GM18517 (cell line): Measurements from ENCODE around the gene NLRC3.

Source experiments
- ATAC-seq: cut with Tn5 transposase; IDR thresholded peaks from one replicate; pipeline ENCODE4 v1.9.1; 2021; ENCODE audit warnings: mild to moderate bottlenecking, moderate library complexity; ENCODE audit not compliant: unreplicated experiment

The NLRC3 gene

DNA sequence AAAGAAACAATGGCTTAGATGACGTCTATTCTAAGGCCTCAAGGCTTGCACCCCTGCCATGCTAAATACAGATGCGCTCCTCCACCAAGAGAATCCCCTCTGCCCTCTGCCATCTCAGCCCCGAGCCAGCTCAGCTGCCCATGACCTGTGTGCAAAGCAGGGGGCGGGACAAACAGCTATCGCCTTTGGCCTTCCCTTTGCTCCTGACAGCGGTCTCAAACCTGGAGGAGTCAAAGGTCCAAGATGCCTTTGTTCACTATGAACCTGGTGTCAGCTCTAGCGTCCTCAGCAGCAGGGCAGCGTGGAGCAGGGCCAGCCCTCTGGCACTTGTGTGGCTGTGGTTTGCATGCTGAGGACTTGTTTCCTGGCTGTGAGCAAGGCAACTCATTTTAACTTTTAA lies 21.9 kb upstream of the NLRC3 start:
- ATAC-seq: no peak

DNA sequence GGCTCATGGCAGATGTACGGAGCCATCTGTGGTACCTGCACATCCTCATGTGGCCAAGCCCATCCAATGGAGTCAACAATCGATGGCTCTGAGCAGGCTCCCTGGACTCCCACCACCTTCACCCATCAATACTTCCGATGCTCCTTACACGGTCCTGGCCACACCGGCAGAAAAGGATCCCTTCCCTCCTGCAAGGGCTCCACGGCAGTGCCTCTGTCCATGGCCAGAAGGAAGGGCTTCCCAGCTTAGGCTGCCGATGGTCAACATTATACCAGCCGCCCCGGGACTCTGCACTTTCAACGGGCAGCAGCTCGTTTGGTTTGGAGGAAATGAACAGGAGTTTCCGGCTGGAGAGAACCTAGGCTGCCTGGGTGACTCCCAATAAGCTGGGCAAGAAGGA lies 21.0 kb upstream of the NLRC3 start:
- ATAC-seq: no peak

DNA sequence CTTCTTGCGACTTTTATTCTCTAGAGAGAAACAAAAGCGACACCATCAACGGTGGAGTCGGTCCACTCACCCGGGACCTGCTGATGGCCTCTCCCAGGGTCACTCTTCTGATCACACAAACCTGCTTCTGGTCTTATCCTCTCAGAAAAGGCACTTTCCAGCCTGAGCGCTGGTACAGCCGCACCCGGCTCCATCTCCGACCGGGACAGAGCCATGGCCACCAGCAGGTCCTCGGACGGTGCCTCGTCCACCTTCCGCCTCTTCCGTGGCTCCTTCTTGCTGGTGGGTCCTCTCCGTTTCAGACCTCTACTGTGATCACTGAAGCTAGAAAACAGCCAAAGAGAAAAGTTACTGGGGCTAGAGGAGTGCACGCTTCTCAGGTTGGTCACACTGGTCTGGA lies 20.5 kb upstream of the NLRC3 start:
- ATAC-seq: no peak

DNA sequence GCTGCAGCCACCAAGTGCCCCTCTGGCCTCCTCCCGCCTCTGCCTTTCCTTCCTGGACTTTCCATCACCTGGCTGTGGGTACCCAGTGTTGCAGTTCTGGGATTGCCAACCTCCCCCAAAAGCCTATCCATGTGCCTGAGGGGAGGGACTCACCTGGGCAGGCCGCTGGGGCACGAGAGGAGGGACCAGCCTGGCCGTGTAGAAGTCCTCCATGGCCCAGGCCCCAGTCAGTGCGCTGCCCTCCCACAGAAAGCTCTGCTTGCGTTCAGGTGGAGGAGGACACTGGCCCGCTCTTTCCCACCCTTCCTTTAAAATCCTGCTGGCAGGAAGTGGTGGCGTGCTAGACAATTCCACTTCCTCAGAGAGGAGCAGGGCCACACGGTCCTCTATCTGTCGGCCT lies 20.0 kb upstream of the NLRC3 start:
- no peak for ATAC-seq

DNA sequence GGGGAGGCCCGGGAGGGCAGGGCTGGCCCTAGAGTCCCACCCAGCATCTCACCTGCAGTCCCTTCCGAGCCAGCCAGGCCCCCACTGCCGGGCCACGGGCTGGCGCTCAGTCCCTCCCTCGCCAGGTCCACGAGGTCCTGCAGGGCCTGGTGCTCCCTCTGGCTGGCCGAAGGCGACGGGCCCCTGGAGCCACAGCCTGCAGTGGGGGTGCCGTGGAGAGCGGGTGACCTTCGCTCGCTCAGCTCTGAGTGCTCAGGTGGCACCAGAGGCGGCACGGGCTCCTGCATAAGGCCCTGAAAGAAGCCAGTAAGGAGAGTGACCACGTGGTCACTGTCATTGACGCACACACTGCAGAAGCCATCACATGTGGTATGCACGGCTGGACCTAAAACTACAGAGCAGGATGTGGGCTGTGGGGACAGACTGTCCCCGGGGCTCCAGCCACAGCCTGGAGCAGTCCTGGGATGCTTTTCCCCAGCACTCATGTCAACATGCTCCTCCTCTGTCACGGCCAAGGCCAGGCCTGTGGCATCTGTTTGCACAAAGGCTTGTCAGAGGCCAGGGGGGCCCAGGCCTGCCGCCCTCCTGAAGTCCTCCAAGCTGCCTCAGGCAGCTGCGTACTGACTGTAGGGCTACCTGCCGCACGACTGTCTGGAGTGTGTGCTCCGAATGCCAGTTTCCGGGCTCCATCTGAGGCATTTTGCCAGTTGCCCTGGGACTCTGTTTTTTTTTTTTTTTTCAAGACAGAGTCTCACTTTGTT lies 19.1 kb upstream of the NLRC3 start:
- no peak for ATAC-seq

DNA sequence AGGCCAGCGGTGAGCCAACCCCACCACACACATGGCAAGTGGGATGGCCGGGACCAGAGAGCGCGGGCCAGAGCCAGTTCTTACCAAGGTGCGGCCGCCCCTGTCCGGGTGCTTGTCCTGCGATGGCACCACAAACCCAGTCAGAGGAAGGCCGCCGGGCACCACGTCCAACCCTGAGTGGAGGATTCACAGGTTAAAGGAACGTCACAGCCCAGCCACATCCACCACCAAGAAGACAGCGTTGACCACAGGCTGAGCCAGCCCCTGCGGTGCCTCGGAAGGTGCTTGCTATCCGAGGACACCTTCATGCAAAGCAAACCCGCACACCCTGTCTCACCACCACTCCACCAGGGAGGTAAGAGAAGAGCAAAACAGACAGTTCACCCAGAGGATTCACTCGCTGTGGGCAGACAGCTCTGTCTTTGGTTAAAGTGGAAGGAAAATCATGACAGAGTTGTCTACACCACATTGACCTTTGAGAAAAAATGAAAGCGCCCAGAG lies 18.4 kb upstream of the NLRC3 start:
- no peak for ATAC-seq

DNA sequence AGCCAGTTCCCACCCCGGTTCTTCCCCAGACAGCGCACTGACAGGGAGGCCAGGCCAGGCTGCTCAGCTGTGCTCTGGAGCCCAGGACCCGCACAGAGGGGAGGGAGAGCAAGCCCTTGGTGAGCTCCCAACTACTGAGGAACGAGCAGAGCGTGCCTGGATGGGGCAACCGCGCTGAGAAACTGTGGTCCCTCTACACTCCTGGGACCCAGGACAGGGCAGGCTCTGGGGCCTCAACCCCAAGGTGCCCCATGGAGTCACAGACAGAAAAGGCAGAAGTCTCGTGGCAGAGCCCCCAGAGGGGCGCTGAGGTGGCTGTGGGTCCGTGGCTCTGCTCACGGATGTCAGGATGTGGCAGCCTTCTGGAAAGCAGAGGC lies 17.9 kb upstream of the NLRC3 start:
- ATAC-seq: no peak

DNA sequence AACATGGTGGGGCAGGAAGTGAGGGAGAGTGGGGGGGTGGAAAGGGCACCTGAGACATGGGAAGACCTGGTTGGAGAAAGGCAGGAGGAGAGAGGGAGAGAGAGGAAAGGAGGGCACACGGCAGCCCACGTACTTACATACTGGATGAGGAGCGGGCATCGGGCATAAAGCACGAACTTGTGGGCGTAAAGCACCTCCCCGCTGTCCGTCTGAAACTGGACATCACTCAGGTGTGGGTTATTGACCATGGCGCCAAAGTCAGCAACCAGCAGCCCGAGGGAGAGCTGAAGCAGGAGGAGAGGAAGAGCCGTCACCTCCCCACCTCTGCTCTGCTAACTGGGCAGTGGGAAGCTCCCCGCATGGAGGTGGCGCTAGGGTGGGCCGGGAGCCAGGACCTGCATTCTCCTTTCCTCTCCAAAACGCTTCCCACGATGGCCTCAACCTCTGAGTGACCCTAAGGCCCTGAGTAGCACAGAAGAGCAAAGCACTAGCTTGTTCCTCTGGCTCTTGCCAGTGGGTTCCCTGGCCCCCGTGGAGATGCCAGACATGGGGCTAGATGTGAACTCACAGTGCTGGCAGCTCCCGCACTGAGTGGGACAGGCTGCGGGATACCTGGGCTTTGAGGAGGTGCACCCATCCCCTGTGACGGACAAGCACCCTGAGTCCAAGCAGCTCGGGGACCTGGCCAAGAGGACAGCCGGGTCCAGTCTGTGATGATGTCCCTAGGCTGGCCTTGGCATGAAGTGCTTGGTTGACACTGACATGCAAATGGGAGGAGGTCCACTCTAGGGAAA lies 17.3 kb upstream of the NLRC3 start:
- ATAC-seq: no peak

DNA sequence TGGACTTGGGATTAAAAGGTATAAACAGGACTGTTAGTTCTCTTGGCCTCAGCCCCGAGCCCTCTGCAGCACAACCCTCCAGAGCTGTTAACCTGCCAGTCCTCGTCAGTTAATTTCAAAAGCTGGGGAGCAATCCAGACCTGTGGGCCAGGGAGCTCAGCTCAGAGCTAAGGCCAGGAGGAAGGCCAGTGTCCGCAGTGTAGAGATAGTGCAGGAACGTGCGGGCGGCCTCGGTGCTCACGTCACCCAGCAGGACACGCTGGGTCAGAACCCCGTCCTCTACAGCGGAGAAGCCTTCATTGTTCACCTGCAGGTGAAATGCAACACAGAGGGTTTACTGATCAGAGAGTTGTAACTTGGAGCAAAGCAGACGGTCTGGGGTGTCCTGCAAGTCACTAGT lies 15.4 kb upstream of the NLRC3 start:
- no peak for ATAC-seq

DNA sequence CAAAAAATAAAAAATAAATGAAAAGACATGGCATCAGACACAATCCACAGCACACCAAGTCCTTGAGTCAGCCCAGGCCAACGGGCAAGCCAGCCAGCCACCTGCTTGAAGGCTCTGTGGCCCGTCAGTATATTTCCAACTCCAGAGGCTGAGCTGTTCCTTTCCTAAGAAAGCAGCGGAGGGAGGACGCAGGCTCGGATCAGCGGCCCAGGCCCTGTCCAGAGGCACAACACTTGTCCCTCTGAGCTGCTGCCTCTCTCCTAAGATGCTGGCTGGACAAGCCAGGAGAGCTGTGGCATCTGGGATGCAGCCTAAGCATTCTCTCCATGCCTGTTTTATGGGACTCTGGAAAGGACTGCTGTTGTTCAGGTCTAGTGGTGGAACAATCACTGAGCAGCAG lies 14.8 kb upstream of the NLRC3 start:
- ATAC-seq: no peak

DNA sequence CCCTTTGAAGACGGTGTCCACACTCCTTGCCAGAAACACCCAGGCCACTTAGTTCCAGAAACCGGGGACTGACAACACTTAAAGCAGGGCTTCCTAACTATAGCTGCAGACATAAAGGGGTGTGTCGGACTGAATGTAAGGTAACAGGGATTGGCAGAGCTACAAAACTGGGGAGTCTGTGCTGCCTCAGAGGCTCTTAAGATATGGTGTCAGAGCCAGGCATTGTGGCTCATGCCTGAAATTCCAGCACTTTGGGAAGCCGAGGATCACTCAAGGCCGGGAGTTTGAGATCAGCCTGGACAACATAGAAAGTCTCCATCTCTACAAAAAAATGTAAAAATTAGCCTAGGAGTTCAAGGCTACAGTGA lies 14.2 kb upstream of the NLRC3 start:
- ATAC-seq: no peak

DNA sequence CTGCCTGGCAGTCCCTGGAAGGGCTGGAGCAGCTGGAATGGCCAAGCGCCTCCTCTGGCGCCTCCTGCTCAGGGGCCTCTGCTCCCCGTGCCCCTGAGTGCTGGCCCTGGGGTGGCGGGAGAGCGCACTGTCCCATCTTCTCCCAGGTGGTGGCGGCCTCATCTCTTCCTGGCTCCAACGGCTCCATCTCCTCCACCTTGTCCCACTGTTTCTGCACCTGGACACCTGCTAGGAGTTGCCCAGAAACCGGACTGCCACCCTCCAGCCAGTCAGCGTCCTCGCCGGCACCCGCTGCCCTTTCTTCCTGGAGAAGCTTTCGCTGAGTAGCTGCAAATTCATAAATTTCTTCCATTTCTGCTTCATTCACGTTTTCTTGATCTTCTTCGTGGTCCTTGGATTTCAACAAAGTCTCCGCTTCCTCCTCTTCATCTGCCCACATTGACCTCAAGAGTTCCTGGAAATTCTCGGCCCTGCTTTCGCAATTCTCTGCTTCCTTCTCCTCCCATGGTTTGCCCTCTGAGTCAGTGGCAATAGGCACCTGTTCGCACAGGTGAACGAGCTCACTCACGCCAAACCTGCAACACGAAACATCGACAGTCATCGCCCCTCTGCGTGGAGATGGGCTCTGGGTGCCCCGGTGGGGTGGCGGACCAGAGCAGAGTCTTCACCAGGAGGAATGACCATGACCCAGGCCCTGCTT lies 13.7 kb upstream of the NLRC3 start:
- no peak for ATAC-seq

DNA sequence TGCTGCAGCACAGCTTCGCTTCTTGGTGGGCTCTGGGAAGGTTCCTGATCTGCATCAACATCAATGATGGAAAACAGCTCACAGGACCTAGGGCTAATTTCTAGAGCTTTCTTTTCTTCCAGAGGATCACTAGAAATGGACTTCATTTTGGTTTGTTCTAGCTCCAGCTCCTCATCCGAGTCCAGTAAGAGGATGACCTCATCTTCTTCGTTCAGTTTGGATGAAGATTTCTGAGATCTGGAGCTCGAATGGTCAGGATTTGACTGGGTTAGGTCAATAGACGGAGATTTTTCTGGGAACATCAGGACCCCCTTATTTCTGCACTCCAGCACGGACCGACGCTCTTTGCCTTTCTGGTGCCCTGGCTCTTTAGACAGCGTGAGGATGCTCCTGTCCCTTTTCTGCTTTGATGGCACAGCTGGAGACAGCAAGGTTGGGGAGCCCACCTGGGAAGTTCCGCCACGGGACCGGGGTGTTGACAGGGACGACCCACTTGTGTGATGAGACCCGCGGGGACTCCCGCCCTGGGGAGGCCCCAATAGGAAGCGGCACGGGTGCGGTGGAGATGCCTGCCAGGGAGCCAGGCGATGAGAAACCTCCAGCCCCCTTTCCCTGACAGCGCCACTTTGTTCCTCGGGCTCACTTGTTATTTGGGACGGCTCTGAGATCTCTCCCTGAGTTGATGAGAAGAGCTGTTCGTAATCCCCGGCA lies 12.9 kb upstream of the NLRC3 start:
- no peak for ATAC-seq

DNA sequence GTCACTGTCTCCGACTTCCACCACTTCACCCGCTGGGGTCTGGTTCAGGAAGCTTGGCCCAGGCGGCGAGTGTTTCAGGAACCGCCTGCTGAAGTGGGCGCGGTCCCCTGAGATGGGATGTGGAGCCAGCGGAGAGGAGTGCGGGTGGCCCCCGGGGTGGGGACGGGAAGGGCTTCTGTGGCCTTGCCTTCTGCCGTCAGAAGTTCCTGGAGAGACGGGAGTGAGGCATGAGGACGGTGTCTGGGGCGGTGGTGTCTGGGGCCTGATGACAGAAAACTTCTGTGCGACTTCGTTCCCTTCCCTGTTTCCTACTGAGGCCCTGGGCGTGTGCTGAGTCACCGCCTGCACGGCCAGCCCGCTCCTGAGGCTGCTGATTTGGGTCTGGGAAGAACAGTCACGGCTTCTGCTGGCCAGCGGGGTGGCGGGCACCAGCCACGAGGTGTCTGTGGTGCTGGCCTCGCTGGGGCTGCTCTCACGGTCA lies 12.3 kb upstream of the NLRC3 start:
- no peak for ATAC-seq

DNA sequence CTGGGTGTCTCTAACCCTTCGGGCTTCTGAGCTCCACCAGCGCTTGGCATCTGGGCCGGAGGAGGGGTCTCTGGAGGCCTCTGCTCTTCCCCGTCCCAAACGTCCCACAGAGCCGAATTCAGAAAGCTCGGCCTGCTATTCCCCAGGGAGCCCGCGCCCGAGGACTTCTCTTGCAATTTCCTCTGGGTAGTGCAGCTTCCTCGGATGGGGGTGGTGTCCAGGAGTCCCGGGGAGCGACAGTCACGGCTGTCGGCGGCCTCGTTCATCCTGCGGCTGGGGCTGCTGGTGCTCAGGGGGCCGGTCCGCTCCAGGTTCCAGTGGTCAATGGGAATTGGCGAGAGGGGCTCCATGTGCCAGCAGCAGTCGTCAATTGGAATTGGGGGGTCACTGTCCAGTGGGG lies 11.8 kb upstream of the NLRC3 start:
- ATAC-seq: no peak

DNA sequence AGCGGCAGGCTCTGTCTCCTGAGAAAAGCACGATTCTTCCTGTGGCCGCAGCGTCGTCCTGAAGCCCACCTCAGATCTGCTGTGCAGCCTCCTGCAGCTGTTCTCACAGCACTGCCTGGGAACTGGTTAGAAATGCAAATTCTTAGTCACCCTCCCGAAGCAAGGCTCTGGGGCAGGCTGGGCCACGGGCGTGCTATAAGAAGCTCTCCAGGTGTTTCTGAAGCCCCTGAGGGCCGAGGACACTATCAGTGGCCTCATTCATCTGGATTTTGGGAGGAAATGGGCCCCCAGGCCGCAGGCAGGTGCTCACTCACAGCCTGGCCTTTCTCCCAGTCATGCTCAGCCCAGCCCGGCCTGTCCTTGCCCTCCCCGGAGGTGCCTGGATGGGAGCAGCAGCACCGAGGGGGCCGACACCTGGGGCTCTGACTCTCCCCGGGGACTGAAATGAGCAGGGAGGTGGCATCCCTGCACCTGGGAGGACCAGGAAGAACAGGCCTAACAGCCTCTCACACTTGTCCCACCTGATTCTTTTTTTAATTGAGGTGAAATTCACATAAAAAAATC lies 10.4 kb upstream of the NLRC3 start:
- ATAC-seq: no peak

DNA sequence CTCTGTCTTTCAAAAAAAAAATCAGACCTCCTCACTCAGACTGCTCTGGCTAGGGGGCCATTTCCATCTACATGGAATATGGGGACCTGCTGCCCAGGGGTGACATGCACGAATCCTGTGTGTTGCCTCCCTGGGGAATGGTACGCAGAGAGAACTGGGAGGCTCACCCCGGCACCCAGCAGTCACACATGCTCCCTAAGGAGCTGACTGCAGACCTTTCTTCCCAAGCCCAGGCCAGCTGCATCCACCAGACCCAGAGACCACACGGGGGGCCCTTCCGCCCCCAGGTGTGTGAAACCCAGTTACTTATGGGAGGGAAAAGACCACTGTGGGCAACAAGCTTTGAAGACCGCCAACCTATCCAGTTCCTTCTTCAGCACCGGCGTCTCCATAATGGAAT lies 7.2 kb upstream of the NLRC3 start:
- ATAC-seq: no peak

DNA sequence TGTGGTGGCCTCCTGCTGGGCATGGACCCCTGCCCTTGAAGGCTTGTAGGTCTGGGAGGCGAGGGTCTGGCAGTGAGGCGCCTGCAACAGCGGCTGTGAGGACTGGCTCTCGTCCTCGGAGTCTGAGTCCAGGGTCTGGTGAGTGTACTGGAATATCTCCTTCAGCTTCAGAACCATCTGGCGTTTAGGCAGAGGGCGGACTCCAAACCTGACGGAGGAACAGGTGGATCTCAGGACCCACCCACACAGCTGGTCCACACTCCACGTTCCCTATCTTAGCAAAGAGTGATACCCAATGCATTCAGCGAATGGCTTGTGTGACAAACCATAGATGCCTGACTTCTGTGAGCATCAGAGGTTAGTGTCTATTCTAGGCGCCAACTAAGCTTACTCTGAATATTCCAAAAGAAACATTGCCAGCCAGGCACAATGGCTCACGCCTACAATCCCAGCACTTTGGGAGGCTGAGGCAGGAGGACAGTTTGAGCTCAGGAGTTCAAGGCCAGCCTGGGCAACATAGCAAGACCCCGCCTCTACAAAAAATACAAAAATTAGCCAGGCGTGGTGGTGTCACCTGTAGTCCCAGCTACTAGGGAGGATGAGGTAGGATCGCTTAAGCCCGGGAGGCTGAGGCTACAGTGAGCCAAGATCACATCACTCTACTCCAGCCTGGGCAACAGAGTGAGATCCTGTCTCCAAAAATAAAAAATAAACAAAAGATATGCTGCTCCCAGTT lies 6.3 kb upstream of the NLRC3 start:
- ATAC-seq: no peak

DNA sequence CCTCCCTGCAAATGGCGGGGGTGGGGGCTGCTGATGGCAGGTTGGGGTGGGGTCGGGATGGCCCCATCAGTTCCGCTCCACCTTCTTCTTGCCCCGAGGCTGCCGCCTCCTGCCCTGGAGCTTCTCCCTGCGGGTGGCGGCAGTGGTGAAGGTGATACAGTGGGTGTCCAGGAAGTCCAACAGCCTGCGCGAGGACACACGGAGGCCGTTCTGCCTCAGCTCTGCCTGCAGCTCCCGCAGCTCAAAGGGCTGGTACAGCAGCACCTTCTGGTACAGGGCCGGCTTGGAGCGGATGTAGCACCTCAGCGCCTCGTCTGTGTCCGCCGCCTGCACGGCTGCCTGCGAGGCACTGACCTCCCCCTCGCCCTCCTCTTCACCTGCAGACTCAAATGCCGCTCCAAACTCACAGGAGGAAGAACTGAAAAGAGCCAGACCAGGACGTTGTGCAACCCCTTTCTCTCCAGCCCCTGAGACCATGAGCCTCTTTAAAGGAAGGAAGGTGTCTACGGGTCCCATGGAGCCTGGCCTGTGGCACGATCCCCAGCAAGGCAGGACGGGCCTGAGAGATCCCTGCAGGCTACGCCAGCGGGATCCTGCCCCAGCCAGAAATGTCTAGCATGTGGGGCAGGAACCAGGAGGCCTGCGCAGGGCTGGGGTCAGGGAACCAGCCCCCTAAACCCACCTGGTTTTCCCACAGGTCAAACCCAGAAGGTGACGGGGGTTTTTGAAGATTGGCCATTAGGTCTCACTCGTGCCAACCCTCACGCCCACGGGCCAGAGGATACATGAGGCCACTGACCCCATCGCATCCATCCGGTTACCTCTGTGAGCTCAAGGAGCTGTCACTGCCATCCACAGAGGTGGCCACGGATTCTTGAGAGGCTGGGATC lies 5.3 kb upstream of the NLRC3 start:
- no peak for ATAC-seq
